Activated T-cell treated with anti-CD3 and anti-CD28 coated beads for 48 hours (primary cell): ENCODE measurements around the gene TUBA3D.
"Not testable (repeated sequence)": the region's sequence is repeated elsewhere in the genome, so short reads cannot be mapped to it uniquely, and the experiment has no call there.

Source experiments
- DNase-seq: peaks from one replicate; pipeline ENCODE4 v3.0.0-alpha.2; 2020; ENCODE audit warnings: low read depth

Gene TUBA3D

GRCh38 chr2:131514408-131515166, 38.7 kb downstream of the TUBA3D start:
- not testable (repeated sequence) for DNase-seq

- not testable (repeated sequence) for DNase-seq
These were observed 39.3 kb downstream of the TUBA3D start for GRCh38 chr2:131515235-131515634.

- no peak for DNase-seq
These were observed 40.1 kb downstream of the TUBA3D start for GRCh38 chr2:131516011-131516410.

- DNase-seq, result not testable (repeated sequence)
These were observed 40.7 kb downstream of the TUBA3D start for GRCh38 chr2:131516621-131517020.

GRCh38 chr2:131517106-131517831, 41.4 kb downstream of the TUBA3D start:
- DNase-seq, result no peak

GRCh38 chr2:131517856-131518255, 41.9 kb downstream of the TUBA3D start:
- not testable (repeated sequence) for DNase-seq

- DNase-seq, result not testable (repeated sequence)
These were observed 42.6 kb downstream of the TUBA3D start for GRCh38 chr2:131518531-131518930.

- no peak for DNase-seq
These were observed 43.5 kb downstream of the TUBA3D start for GRCh38 chr2:131519466-131519865.

GRCh38 chr2:131519871-131520470, 44.1 kb downstream of the TUBA3D start:
- not testable (repeated sequence) for DNase-seq

- no peak for DNase-seq
These were observed 44.6 kb downstream of the TUBA3D start for GRCh38 chr2:131520526-131520925.

GRCh38 chr2:131521524-131521923, 45.6 kb downstream of the TUBA3D start:
- DNase-seq, result not testable (repeated sequence)

- DNase-seq, result no peak
These were observed 46.3 kb downstream of the TUBA3D start for GRCh38 chr2:131521961-131522781.

- DNase-seq, result not testable (repeated sequence)
These were observed 49.3 kb downstream of the TUBA3D start for GRCh38 chr2:131525256-131525655.

- peak; percentile 79 for DNase-seq
These were observed 51.4 kb downstream of the TUBA3D start, which contains the start of gene CCDC74A for GRCh38 chr2:131527131-131528001. CCDC74A (plus strand) TSS chr2:131527888; CDS start chr2:131527971, 83 bp downstream.

- not testable (repeated sequence) for DNase-seq
These were observed 53.3 kb downstream of the TUBA3D start for GRCh38 chr2:131528981-131529863.

- not testable (repeated sequence) for DNase-seq
These were observed 54.0 kb downstream of the TUBA3D start for GRCh38 chr2:131529864-131530445.

- DNase-seq, result not testable (repeated sequence)
These were observed 54.9 kb downstream of the TUBA3D start for GRCh38 chr2:131530626-131531344.

- not testable (repeated sequence) for DNase-seq
These were observed 55.7 kb downstream of the TUBA3D start for GRCh38 chr2:131531547-131532185.
